LNCAP (cell line): Measurements from ENCODE around the gene PINLYP.

ENCODE experiments used
- CTCF ChIP-seq: fragments of 450-650 bp; IDR thresholded peaks from 2 replicates; pipeline ENCODE4 v1.5.1; 2017; ENCODE audit warnings: mild to moderate bottlenecking

PINLYP gene

GRCh38 chr19:43592800-43593350 is 17.3 kb downstream of the PINLYP start:
- no peak for TF ChIP-seq CTCF

- TF ChIP-seq CTCF = no peak
These were observed 18.6 kb downstream of the PINLYP start for GRCh38 chr19:43594081-43594697.

- peak; percentile 58 for TF ChIP-seq CTCF
These were observed 19.4 kb downstream of the PINLYP start for GRCh38 chr19:43594710-43595604.

GRCh38 chr19:43595605-43595998 is 20.0 kb downstream of the PINLYP start:
- TF ChIP-seq CTCF = no peak

- TF ChIP-seq CTCF = no peak
These were observed 20.6 kb downstream of the PINLYP start, which contains the start of the genes IRGQ and ZNF576 for GRCh38 chr19:43595999-43596841. Gene IRGQ, minus strand, starts transcription at chr19:43596134. Its CDS starts 796 bp downstream, at chr19:43595338. Gene ZNF576, plus strand, starts transcription at chr19:43596595. Its CDS starts 514 bp downstream, at chr19:43597109.

GRCh38 chr19:43596842-43597461 is 21.4 kb downstream of the PINLYP start:
- TF ChIP-seq CTCF = no peak

- no peak for TF ChIP-seq CTCF
These were observed 22.3 kb downstream of the PINLYP start for GRCh38 chr19:43597876-43598275.
